ENCODE results near the gene CASP12. TPM values are rescaled to one million over a fixed set of nuclear protein-coding genes. Genes with fewer than 3 reads are reported as not detected.

Gene CASP12
- total and polyA plus RNA-seq, 2 experiments from 2014 or later, result not detected

Small RNA genes within 50 kb of the gene (small RNA-seq; reads per million reads assigned to genes)
- not detected for gene AP002004.1 (ENCODE audit: low replicate concordance)

Other genes starting within 250 kb of the CASP12 start
- gene CASP4, start 70.1 kb upstream of the CASP12 start, total RNA-seq (2014; rRNA removed; shearing (Covaris generic)), result 0.35 TPM in 1 of 2 replicates, not detected in the other
- not detected in 2 replicates for gene CASP4, start 70.1 kb upstream of the CASP12 start, polyA plus RNA-seq (2016; fragmentation: Nextera tagmentation; extraction: Ambion mirVana)
- gene CASP5, start 124.7 kb upstream of the CASP12 start, total RNA-seq (2014; rRNA removed; shearing (Covaris generic)), result not detected in 2 replicates
- 0.17 TPM in 1 of 2 replicates, not detected in the other for gene CASP5, start 124.7 kb upstream of the CASP12 start, polyA plus RNA-seq (2016; fragmentation: Nextera tagmentation; extraction: Ambion mirVana)
- 0.10 TPM in 1 of 2 replicates, not detected in the other for gene CASP1, start 136.7 kb upstream of the CASP12 start, total RNA-seq (2014; rRNA removed; shearing (Covaris generic))
- not detected in 2 replicates for gene CASP1, start 136.7 kb upstream of the CASP12 start, polyA plus RNA-seq (2016; fragmentation: Nextera tagmentation; extraction: Ambion mirVana)
- not detected in 2 replicates for gene CARD16, start 146.9 kb upstream of the CASP12 start, total RNA-seq (2014; rRNA removed; shearing (Covaris generic))
- 0.50 TPM in 1 of 2 replicates, not detected in the other for gene CARD16, start 146.9 kb upstream of the CASP12 start, polyA plus RNA-seq (2016; fragmentation: Nextera tagmentation; extraction: Ambion mirVana)
- not detected in 2 replicates for gene CARD18, start 241.3 kb upstream of the CASP12 start, total RNA-seq (2014; rRNA removed; shearing (Covaris generic))
- not detected in 2 replicates for gene CARD18, start 241.3 kb upstream of the CASP12 start, polyA plus RNA-seq (2016; fragmentation: Nextera tagmentation; extraction: Ambion mirVana)

Measured in GM23338 (cell line).